Liver (tissue), 9 donors: ENCODE data around the gene SMG5. TPM values are rescaled to one million over a fixed set of nuclear protein-coding genes. Genes with fewer than 3 reads are reported as not detected.

Source experiments
- DNase-seq: peaks from one replicate; pipeline ENCODE4 v3.0.0-alpha.2; 2017; ENCODE audit warnings: low spot score
- H3K27ac ChIP-seq, 2 donors: one replicate each; pipeline ENCODE4 v1.7.0; 2013; ENCODE audit warnings: inconsistent platforms in 2 of 2, low read length in 2 of 2, control low read depth in 1 of 2, low read depth in 1 of 2, mild to moderate bottlenecking in 1 of 2
- H3K27me3 ChIP-seq, 4 donors: one replicate each; pipeline versions ENCODE4 v1.6.1 to v1.7.0; 2013; ENCODE audit warnings: low read length in 3 of 4, inconsistent platforms in 1 of 4, mild to moderate bottlenecking in 1 of 4, moderate library complexity in 1 of 4; ENCODE audit not compliant: control insufficient read depth in 4 of 4, insufficient read depth in 4 of 4
- H3K36me3 ChIP-seq, 4 donors: one replicate each; pipeline versions ENCODE4 v1.6.1 to v1.7.0; 2013; ENCODE audit warnings: low read length in 3 of 4, mild to moderate bottlenecking in 3 of 4, low read depth in 1 of 4, moderate library complexity in 1 of 4; ENCODE audit not compliant: control insufficient read depth in 4 of 4, insufficient read depth in 3 of 4
- H3K4me1 ChIP-seq, 4 donors: one replicate each; pipeline versions ENCODE4 v1.6.1 to v1.7.0; 2013; ENCODE audit warnings: low read length in 3 of 4, mild to moderate bottlenecking in 3 of 4, moderate library complexity in 1 of 4; ENCODE audit not compliant: control insufficient read depth in 4 of 4, insufficient read depth in 4 of 4
- H3K4me3 ChIP-seq, 3 donors: one replicate each; pipeline versions ENCODE4 v1.6.1 to v1.7.0; 2013; ENCODE audit warnings: low read length in 3 of 3, control low read depth in 1 of 3, low read depth in 1 of 3, mild to moderate bottlenecking in 1 of 3
- H3K9ac ChIP-seq, 2 donors: one replicate each; pipeline ENCODE4 v1.7.0; 2013; ENCODE audit warnings: low read length in 2 of 2, mild to moderate bottlenecking in 2 of 2, moderate library complexity in 2 of 2, control low read depth in 1 of 2, low read depth in 1 of 2
- H3K9me3 ChIP-seq, 4 donors: one replicate each; pipeline versions ENCODE4 v1.6.1 to v1.7.0; 2013; ENCODE audit warnings: low read length in 3 of 4; ENCODE audit not compliant: control insufficient read depth in 4 of 4
- EGR1 ChIP-seq, 2 donors: IDR thresholded peaks; 2 replicates each; pipeline ENCODE4 v1.6.1; 2016 to 2018; ENCODE audit warnings: antibody characterized with exemption in 2 of 2, low read depth in 2 of 2
- FOXA1 ChIP-seq: IDR thresholded peaks from 2 replicates; pipeline ENCODE4 v1.6.1; 2016; ENCODE audit warnings: antibody characterized with exemption
- FOXA2 ChIP-seq: IDR thresholded peaks from 2 replicates; pipeline ENCODE4 v1.6.1; 2016; ENCODE audit warnings: antibody characterized with exemption
- GABPA ChIP-seq, 2 donors: IDR thresholded peaks in 1 of 2; conservative IDR thresholded peaks in 1 of 2; 2 replicates each; pipeline ENCODE4 v1.6.1; 2016; ENCODE audit warnings: antibody characterized with exemption in 2 of 2, mild to moderate bottlenecking in 1 of 2, moderate library complexity in 1 of 2
- HNF4A ChIP-seq, 2 donors: conservative IDR thresholded peaks; 2 replicates each; pipeline ENCODE4 v1.6.1; 2016; ENCODE audit warnings: antibody characterized with exemption in 2 of 2, mild to moderate bottlenecking in 2 of 2
- HNF4G ChIP-seq: IDR thresholded peaks from 2 replicates; pipeline ENCODE4 v1.6.1; 2016; ENCODE audit warnings: antibody characterized with exemption
- JUND ChIP-seq, 2 donors: IDR thresholded peaks; 2 replicates each; pipeline ENCODE4 v1.6.1; 2016; ENCODE audit warnings: antibody characterized with exemption in 2 of 2
- NR2F2 ChIP-seq: IDR thresholded peaks from 2 replicates; pipeline ENCODE4 v1.6.1; 2016; ENCODE audit warnings: antibody characterized with exemption
- RAD21 ChIP-seq, 2 donors: IDR thresholded peaks; 2 replicates each; pipeline ENCODE4 v1.6.1; 2016; ENCODE audit warnings: antibody characterized with exemption in 2 of 2, mild to moderate bottlenecking in 2 of 2
- RXRA ChIP-seq, 2 donors: IDR thresholded peaks; 2 replicates each; pipeline ENCODE4 v1.6.1; 2017 to 2018; ENCODE audit warnings: antibody characterized with exemption in 2 of 2, mild to moderate bottlenecking in 1 of 2
- SP1 ChIP-seq: IDR thresholded peaks from 2 replicates; pipeline ENCODE4 v1.6.1; 2018; ENCODE audit warnings: antibody characterized with exemption, mild to moderate bottlenecking
- TAF1 ChIP-seq: conservative IDR thresholded peaks from 2 replicates; pipeline ENCODE4 v1.6.1; 2016; ENCODE audit warnings: antibody characterized with exemption, mild to moderate bottlenecking
- YY1 ChIP-seq: IDR thresholded peaks from 2 replicates; pipeline ENCODE4 v1.6.1; 2016; ENCODE audit warnings: antibody characterized with exemption, mild to moderate bottlenecking
- WGBS: extraction: QIAGEN DNeasy Blood & Tissue Kit; methylation state at CpG from one replicate; pipeline ENCODE4 v1.1.7; 2013; 5-methylcytosine and 5-hydroxymethylcytosine counted together
- polyA plus RNA-seq, 2 donors: library from polyadenylated mRNA; stranded (reverse) in 1 of 2; unstranded in 1 of 2; fragments of 200-250 nt in 1 of 2; fragments of >200 nt in 1 of 2; fragmentation: Nextera tagmentation in 1 of 2; extraction: Ambion mirVana in 1 of 2; gene quantifications; one replicate each; pipeline versions ENCODE4 v1.2.1 to v1.2.3, GENCODE V29; 2013 to 2015
- total RNA-seq, 2 donors: library from RNA; depleted of rRNA; stranded (reverse); fragments of >200 nt; gene quantifications; one replicate each; pipeline ENCODE4 v1.2.3, GENCODE V29; 2014
- TF ChIP-seq, protein P1 (sequence below): IDR thresholded peaks from 2 replicates; pipeline ENCODE4 v1.6.1; 2016; ENCODE audit warnings: antibody characterized with exemption
- TF ChIP-seq, protein P2 (sequence below): IDR thresholded peaks from 2 replicates; pipeline ENCODE4 v1.6.1; 2016; ENCODE audit warnings: antibody characterized with exemption
- TF ChIP-seq, protein P3 (sequence below): IDR thresholded peaks from 2 replicates; pipeline ENCODE4 v1.6.1; 2016; ENCODE audit warnings: antibody characterized with exemption
- TF ChIP-seq, protein P4 (sequence below): fragments of 150-350 bp; IDR thresholded peaks from 2 replicates; pipeline ENCODE4 v1.5.1; 2017; ENCODE audit warnings: improper control_type of control experiment, low read depth, low read length; ENCODE audit not compliant: missing input control
- TF ChIP-seq, protein P5 (sequence below): IDR thresholded peaks from 2 replicates; pipeline ENCODE4 v1.6.1; 2016; ENCODE audit warnings: antibody characterized with exemption, mild to moderate bottlenecking
- donor health status: healthy.
- donor health status: healthy.
- donor health status: healthy.
- donor health status: healthy.
- donor health status: healthy.

SMG5 gene
- total and polyA plus RNA-seq, 4 donors, result 22.9 to 59.1 (median 35.7) TPM

DNA sequence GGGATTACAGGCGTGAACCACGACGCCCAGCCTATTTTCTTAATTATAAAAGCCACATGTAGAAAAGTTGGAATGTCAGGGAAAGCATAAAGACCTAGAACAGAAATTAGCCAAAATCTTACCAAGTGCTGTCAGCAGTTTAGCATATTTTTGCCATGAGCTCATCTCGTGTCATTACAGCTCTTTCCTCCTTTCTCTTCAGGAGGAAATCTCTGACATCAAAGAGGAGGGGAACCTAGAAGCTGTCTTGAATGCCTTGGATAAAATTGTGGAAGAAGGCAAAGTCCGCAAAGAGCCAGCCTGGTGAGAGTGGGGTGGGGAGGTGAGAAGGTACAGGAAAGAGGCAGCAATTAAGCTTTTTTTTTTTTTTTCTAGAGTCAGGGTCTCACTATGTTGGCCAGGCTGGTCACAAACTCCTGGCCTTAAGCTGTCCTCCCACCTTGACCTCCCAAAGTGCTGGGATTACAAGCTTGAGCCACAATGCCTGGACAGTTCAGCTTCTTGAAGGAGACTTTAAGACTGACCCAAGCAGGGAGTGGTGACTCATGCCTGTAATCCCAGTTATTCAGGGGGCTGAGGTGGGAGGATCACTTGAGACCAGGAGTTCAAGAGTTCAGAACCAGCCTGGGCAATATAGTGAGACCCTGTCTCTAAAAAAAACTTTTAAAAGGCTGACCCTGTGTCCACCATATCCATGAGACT, 49.0 kb downstream of the SMG5 start:
- no peaks in the 10 kb centered on the region for H3K27me3 ChIP-seq
- TF ChIP-seq, protein P1, sequence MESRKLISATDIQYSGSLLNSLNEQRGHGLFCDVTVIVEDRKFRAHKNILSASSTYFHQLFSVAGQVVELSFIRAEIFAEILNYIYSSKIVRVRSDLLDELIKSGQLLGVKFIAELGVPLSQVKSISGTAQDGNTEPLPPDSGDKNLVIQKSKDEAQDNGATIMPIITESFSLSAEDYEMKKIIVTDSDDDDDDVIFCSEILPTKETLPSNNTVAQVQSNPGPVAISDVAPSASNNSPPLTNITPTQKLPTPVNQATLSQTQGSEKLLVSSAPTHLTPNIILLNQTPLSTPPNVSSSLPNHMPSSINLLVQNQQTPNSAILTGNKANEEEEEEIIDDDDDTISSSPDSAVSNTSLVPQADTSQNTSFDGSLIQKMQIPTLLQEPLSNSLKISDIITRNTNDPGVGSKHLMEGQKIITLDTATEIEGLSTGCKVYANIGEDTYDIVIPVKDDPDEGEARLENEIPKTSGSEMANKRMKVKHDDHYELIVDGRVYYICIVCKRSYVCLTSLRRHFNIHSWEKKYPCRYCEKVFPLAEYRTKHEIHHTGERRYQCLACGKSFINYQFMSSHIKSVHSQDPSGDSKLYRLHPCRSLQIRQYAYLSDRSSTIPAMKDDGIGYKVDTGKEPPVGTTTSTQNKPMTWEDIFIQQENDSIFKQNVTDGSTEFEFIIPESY, result no peak
- TF ChIP-seq FOXA1 (no peak), NR2F2 (no peak), TAF1 (no peak), FOXA2 (no peak), YY1 (no peak), RAD21 (IDR thresholded peaks at IDR 0.05) (no peak), HNF4G (no peak), HNF4A (conservative IDR thresholded peaks at IDR 0.05) (no peak), JUND (IDR thresholded peaks at IDR 0.05) (no peak), EGR1 (IDR thresholded peaks at IDR 0.05; ENCODE audit: low read depth in 2 of 2) (no peak), RXRA (IDR thresholded peaks at IDR 0.05) (no peak), SP1 (no peak), GABPA (IDR thresholded peaks at IDR 0.05 in 1 of 2, conservative IDR thresholded peaks at IDR 0.05 in 1 of 2) (no peak)
- TF ChIP-seq, protein P2, sequence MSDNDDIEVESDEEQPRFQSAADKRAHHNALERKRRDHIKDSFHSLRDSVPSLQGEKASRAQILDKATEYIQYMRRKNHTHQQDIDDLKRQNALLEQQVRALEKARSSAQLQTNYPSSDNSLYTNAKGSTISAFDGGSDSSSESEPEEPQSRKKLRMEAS, result no peak
- TF ChIP-seq, protein P3, sequence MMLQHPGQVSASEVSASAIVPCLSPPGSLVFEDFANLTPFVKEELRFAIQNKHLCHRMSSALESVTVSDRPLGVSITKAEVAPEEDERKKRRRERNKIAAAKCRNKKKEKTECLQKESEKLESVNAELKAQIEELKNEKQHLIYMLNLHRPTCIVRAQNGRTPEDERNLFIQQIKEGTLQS, result no peak
- TF ChIP-seq, protein P4, sequence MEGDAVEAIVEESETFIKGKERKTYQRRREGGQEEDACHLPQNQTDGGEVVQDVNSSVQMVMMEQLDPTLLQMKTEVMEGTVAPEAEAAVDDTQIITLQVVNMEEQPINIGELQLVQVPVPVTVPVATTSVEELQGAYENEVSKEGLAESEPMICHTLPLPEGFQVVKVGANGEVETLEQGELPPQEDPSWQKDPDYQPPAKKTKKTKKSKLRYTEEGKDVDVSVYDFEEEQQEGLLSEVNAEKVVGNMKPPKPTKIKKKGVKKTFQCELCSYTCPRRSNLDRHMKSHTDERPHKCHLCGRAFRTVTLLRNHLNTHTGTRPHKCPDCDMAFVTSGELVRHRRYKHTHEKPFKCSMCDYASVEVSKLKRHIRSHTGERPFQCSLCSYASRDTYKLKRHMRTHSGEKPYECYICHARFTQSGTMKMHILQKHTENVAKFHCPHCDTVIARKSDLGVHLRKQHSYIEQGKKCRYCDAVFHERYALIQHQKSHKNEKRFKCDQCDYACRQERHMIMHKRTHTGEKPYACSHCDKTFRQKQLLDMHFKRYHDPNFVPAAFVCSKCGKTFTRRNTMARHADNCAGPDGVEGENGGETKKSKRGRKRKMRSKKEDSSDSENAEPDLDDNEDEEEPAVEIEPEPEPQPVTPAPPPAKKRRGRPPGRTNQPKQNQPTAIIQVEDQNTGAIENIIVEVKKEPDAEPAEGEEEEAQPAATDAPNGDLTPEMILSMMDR, result no peak
- TF ChIP-seq, protein P5, sequence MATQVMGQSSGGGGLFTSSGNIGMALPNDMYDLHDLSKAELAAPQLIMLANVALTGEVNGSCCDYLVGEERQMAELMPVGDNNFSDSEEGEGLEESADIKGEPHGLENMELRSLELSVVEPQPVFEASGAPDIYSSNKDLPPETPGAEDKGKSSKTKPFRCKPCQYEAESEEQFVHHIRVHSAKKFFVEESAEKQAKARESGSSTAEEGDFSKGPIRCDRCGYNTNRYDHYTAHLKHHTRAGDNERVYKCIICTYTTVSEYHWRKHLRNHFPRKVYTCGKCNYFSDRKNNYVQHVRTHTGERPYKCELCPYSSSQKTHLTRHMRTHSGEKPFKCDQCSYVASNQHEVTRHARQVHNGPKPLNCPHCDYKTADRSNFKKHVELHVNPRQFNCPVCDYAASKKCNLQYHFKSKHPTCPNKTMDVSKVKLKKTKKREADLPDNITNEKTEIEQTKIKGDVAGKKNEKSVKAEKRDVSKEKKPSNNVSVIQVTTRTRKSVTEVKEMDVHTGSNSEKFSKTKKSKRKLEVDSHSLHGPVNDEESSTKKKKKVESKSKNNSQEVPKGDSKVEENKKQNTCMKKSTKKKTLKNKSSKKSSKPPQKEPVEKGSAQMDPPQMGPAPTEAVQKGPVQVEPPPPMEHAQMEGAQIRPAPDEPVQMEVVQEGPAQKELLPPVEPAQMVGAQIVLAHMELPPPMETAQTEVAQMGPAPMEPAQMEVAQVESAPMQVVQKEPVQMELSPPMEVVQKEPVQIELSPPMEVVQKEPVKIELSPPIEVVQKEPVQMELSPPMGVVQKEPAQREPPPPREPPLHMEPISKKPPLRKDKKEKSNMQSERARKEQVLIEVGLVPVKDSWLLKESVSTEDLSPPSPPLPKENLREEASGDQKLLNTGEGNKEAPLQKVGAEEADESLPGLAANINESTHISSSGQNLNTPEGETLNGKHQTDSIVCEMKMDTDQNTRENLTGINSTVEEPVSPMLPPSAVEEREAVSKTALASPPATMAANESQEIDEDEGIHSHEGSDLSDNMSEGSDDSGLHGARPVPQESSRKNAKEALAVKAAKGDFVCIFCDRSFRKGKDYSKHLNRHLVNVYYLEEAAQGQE, result no peak
- no peak overlapping the region for H3K4me3 ChIP-seq
- no peaks in the 10 kb centered on the region for H3K4me1 ChIP-seq
- H3K27ac ChIP-seq, result no peak overlapping the region
- no peak for DNase-seq
- no peaks in the 10 kb centered on the region for H3K9me3 ChIP-seq
- H3K9ac ChIP-seq, result no peak overlapping the region
- peaks cover 10 to 50% (median 24%) of the 10 kb centered on the region in 4 donors for H3K36me3 ChIP-seq
- WGBS, result 90% methylated on average over 5 of the region's 5 CpGs
